CD4-positive, alpha-beta T cell treated with Interleukin-6 for 4 hours (primary cell): Measurements from ENCODE around the gene CKAP2L.

Experiments used
- DNase-seq: peaks from one replicate; pipeline ENCODE4 v3.0.0-alpha.2; 2020; ENCODE audit warnings: mixed read lengths

CKAP2L gene, protein sequence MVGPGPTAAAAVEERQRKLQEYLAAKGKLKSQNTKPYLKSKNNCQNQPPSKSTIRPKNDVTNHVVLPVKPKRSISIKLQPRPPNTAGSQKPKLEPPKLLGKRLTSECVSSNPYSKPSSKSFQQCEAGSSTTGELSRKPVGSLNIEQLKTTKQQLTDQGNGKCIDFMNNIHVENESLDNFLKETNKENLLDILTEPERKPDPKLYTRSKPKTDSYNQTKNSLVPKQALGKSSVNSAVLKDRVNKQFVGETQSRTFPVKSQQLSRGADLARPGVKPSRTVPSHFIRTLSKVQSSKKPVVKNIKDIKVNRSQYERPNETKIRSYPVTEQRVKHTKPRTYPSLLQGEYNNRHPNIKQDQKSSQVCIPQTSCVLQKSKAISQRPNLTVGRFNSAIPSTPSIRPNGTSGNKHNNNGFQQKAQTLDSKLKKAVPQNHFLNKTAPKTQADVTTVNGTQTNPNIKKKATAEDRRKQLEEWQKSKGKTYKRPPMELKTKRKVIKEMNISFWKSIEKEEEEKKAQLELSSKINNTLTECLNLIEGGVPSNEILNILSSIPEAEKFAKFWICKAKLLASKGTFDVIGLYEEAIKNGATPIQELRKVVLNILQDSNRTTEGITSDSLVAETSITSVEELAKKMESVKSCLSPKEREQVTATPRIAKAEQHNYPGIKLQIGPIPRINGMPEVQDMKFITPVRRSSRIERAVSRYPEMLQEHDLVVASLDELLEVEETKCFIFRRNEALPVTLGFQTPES

GRCh38 chr2:112764071-112765044 lies at the start of gene CKAP2L:
Gene CKAP2L, minus strand, starts transcription at chr2:112764609. Its CDS starts 11 bp downstream, at chr2:112764598.
- peak; percentile 96 for DNase-seq

DNA sequence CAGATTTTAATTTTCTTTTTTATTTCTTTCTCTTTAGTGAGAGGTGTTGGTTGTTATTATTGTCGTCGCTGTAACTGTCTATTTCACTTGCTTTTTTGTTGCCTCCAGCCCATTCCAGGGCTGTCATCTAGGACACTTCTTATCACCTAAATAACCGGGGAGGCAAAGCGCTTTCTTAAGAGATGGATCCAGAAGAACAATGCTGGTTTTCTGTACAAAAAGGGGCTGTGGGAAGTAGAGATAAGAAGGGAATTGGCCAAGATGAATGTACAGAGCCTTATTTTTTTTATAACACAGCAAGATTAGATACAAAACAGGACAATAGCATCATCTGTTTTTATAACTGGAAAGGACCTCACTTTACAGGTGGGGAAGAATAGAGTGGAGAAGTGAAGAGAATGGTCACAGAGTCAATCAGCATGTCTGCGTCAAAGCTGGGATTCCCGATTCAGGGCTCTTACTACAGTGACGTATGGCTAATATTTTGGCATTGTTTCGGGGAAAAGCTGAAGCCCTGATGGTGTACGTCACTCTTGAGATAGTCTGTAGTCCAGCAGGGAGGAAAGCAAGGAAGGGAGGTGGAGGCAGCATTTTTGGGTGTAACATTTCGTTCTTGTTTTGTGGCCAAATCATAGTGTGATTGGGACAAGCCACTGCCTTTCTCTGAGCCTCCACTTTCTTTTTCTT lies 49.0 kb upstream of the CKAP2L start:
- DNase-seq: no peak

- no peak for DNase-seq
These were observed 48.2 kb upstream of the CKAP2L start for GRCh38 chr2:112812318-112813267.

DNA sequence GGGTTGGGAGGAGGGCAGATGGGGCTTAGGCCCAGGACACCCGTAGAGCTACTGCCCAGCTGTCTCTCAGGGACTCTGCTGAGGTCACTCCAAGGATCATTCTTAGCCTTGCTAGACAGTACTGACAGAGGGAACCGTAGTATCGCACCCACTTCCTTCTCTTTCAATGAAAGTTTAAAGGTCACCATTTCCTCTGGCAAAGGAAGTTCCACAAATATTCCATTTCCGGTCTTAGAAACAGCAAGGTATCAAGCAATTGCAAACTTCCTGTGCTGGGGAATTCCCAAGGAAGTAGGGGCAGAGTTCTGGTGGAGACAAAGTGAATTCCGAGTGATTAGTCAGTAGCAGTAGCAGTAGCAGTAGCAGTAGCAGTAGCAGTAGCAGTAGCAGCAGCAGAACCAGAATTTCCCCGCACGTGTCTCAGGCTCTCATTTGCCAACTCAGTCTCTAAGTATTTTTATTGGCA lies 47.5 kb upstream of the CKAP2L start:
- DNase-seq: no peak

- no peak for DNase-seq
These were observed 46.9 kb upstream of the CKAP2L start for GRCh38 chr2:112811276-112811831.

- no peak for DNase-seq
These were observed 44.7 kb upstream of the CKAP2L start for GRCh38 chr2:112809112-112809511.

- DNase-seq: no peak
These were observed 42.9 kb upstream of the CKAP2L start for GRCh38 chr2:112807233-112807807.

GRCh38 chr2:112805542-112805941 lies 41.1 kb upstream of the CKAP2L start:
- no peak for DNase-seq

DNA sequence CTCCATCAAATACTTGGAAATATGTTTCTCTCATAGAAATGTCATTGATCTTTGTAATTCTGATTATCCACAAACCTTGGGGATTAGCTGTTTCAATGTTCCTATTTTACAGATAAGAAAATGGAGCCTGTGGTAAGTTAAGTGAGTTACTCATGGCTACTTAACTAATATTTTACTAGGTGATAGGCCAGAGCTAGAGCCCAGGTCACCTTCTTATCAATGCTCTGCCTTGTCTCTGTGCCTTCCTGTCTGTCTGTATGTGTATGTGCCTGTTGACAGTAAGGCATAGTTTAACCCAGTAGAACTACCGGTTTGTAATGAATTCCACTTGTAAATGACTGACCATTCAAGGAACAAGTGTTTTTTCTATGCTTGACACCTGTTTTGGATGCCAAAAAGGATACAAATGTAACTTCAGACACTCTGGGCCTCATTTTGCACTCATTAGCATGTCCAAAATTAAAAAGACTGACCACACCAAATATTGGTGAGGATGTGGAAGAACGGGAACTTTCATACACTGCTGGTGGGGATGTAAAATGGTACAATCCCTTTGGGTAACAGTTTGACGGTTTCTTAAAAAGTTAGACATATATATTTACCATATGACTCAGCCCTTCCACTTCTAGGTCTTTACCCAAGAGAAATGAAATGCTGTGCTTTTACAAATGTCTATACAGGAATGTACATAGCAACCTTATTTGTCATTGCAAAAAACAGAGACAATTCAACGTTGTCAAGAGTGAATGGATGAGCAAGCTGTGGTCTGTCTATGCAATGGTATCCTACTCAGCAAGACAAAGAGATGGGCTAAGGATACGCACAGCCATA lies 39.5 kb upstream of the CKAP2L start:
- DNase-seq: no peak

GRCh38 chr2:112800881-112801583 lies 36.6 kb upstream of the CKAP2L start:
- DNase-seq: no peak

- DNase-seq: no peak
These were observed 34.9 kb upstream of the CKAP2L start for GRCh38 chr2:112798979-112799975.

GRCh38 chr2:112796486-112796885 lies 32.1 kb upstream of the CKAP2L start:
- no peak for DNase-seq

GRCh38 chr2:112795774-112796173 lies 31.4 kb upstream of the CKAP2L start:
- DNase-seq: no peak

- DNase-seq: no peak
These were observed 30.4 kb upstream of the CKAP2L start for GRCh38 chr2:112794841-112795240.

DNA sequence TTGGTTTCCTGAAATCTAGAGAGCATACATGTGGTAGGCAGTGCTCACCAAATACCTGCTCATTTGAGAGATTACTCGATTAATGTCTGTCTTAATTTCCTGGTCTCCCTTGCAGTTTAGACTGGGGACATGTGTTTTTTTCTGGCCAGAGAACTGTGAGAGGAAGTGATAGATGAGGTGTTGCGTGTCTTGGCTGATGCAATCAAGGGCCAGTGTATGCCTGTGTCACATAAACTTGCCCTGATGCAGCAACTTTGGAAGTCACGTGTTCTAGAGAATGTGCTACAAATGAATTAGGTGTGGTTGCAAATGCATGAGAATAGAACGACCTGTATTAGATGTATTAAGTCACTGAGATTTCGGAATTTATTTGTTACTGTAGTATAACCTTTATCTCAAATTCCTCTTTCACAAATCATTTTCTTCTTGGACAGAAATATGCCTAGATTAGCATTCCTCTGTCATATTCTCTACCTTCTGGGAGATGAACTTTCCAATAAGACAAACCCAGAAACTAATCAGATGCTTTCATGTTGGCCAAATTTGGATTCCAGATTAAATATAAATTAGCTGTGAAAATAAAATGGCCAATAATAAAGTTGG lies 29.8 kb upstream of the CKAP2L start:
- no peak for DNase-seq

DNA sequence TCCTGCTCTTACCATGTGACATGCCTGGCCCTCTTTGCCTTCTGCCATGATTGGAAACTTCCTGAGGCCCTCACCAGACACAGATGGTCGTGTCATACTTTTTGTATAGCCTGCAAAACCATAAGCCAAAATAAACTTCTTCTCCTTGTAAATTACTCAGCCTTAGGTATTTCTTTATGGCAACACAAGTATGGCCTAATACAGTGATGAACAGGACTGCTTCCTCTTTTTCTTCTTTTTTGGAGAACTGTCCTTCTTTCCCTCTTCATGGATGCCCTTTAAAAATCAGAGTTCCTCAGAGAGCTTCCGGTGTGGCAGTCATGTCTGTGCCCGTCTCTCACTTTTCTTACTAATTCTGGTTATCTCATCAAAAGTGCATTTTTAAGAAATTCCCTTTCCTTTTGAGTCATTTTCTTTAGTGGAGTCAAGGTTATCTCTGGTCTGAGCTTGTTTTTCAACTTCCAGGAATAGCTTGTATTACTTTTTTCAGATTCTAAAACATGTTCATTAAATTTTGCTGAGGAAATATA lies 29.1 kb upstream of the CKAP2L start:
- no peak for DNase-seq

DNA sequence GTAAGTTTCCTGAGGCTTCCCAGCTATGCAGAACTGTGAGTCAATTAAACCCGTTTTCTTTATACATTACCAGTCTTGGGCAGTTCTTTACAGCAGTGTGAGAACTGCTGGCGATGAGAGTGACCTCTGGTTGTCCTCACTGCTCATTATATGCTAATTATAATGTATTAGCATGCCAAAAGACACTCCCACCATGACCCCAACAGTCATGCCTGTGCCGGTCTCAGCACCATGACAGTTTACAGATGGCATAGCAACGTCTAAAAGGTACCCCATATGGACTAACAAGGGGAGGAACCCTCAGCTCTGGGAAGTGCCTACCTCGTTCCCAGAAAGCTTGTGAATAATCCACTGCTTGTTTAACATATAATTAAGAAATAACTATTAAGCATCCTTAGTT lies 28.0 kb upstream of the CKAP2L start:
- DNase-seq: no peak
